ENCODE data around the gene MRPS35.

DNA sequence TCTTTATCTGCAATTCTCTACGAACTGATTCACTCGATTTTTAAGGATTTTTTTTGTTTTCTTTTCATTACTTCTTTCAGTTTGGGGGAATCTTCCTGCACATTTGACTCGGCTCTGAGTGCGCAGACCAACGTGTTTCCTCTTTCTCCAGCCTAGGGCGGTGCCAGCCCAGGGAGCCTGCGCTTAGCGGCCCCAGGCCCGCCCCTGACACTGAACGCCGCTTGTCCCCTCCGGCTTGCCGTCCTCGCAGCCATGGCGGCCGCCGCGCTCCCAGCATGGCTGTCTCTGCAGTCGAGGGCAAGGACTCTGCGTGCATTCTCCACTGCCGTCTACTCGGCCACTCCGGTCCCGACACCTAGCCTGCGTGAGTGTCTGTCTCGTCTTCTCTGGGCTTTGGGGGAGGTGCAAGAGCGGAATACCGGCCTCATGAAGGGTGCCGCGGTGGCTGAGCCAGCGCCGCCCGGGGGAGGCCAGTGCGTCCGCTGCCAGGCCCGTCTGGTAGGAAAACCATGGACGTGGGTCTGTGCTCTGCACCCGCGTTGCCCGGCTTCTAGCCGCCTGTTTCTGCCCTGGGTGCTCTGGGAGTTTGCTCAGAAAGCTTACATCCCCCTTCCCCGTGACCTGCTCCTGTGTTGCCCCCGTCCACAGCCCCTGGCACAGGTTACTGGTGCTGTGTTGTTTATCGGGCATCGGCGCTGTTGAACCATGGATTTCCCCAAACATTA lies at the start of gene MRPS35:
- TF ChIP-seq, protein P1, sequence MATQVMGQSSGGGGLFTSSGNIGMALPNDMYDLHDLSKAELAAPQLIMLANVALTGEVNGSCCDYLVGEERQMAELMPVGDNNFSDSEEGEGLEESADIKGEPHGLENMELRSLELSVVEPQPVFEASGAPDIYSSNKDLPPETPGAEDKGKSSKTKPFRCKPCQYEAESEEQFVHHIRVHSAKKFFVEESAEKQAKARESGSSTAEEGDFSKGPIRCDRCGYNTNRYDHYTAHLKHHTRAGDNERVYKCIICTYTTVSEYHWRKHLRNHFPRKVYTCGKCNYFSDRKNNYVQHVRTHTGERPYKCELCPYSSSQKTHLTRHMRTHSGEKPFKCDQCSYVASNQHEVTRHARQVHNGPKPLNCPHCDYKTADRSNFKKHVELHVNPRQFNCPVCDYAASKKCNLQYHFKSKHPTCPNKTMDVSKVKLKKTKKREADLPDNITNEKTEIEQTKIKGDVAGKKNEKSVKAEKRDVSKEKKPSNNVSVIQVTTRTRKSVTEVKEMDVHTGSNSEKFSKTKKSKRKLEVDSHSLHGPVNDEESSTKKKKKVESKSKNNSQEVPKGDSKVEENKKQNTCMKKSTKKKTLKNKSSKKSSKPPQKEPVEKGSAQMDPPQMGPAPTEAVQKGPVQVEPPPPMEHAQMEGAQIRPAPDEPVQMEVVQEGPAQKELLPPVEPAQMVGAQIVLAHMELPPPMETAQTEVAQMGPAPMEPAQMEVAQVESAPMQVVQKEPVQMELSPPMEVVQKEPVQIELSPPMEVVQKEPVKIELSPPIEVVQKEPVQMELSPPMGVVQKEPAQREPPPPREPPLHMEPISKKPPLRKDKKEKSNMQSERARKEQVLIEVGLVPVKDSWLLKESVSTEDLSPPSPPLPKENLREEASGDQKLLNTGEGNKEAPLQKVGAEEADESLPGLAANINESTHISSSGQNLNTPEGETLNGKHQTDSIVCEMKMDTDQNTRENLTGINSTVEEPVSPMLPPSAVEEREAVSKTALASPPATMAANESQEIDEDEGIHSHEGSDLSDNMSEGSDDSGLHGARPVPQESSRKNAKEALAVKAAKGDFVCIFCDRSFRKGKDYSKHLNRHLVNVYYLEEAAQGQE (tag by site-specific recombination; IDR thresholded peaks at IDR 0.05) = peak; percentile 64; the same call in 1 of the 2 replicates
- TF ChIP-seq ZNF274 (IDR thresholded peaks at IDR 0.05; ENCODE audit: low read length) = no peak
- no peak for TF ChIP-seq ZNF274 (tag by site-specific recombination; IDR thresholded peaks at IDR 0.05; ENCODE audit: borderline replicate concordance)
- no peak for TF ChIP-seq ZNF768 (tag by site-specific recombination; IDR thresholded peaks at IDR 0.05)
- TF ChIP-seq MYNN (tag by site-specific recombination; IDR thresholded peaks at IDR 0.05; ENCODE audit: borderline replicate concordance) = no peak; the same call in 1 of the 2 replicates
- TF ChIP-seq YY1 (tag by site-specific recombination; IDR thresholded peaks at IDR 0.05) = peak; percentile 100
- TF ChIP-seq, protein P2, sequence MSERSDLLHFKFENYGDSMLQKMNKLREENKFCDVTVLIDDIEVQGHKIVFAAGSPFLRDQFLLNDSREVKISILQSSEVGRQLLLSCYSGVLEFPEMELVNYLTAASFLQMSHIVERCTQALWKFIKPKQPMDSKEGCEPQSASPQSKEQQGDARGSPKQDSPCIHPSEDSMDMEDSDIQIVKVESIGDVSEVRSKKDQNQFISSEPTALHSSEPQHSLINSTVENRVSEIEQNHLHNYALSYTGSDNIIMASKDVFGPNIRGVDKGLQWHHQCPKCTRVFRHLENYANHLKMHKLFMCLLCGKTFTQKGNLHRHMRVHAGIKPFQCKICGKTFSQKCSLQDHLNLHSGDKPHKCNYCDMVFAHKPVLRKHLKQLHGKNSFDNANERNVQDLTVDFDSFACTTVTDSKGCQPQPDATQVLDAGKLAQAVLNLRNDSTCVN (tag by site-specific recombination; optimal IDR thresholded peaks at IDR 0.05) = peak; percentile 74
- no peak for TF ChIP-seq ZNF529 (tag by site-specific recombination; IDR thresholded peaks at IDR 0.05; ENCODE audit: insufficient replicate concordance)
- TF ChIP-seq ZNF157 (tag by site-specific recombination; IDR thresholded peaks at IDR 0.05) = no peak

Measured in HEK293 (cell line).